Measurements from ENCODE around the gene CDHR3.
"Not testable (repeated sequence)": the region's sequence is repeated elsewhere in the genome, so short reads cannot be mapped to it uniquely, and the experiment has no call there.

Gene CDHR3

GRCh38 chr7:106001196-106001595 lies 38.1 kb downstream of the CDHR3 start:
- no peak for DNase-seq

GRCh38 chr7:106001886-106002285 lies 38.8 kb downstream of the CDHR3 start:
- DNase-seq: no peak

GRCh38 chr7:106003525-106004064 lies 40.5 kb downstream of the CDHR3 start:
- no peak for DNase-seq

- DNase-seq: no peak
These were observed 43.8 kb downstream of the CDHR3 start for GRCh38 chr7:106006906-106007305.

GRCh38 chr7:106007796-106008195 lies 44.7 kb downstream of the CDHR3 start:
- DNase-seq: not testable (repeated sequence)

GRCh38 chr7:106009503-106010226 lies 46.6 kb downstream of the CDHR3 start:
- peak; percentile 80 for DNase-seq

GRCh38 chr7:106010331-106010730 lies 47.3 kb downstream of the CDHR3 start:
- DNase-seq: no peak

- DNase-seq: no peak
These were observed 47.8 kb downstream of the CDHR3 start for GRCh38 chr7:106010866-106011265.

- no peak for DNase-seq
These were observed 49.1 kb downstream of the CDHR3 start for GRCh38 chr7:106012184-106012583.

GRCh38 chr7:106012935-106013439 lies 49.9 kb downstream of the CDHR3 start:
- DNase-seq: no peak

- peak; percentile 72 for DNase-seq
These were observed 52.5 kb downstream of the CDHR3 start for GRCh38 chr7:106015381-106016218.

- DNase-seq: no peak
These were observed 53.3 kb downstream of the CDHR3 start for GRCh38 chr7:106016331-106016730.

- DNase-seq: no peak
These were observed 54.6 kb downstream of the CDHR3 start for GRCh38 chr7:106017657-106018056.

GRCh38 chr7:106018566-106019469 lies 55.8 kb downstream of the CDHR3 start:
- no peak for DNase-seq

- DNase-seq: peak; percentile 70
These were observed 56.4 kb downstream of the CDHR3 start for GRCh38 chr7:106019470-106019820.

GRCh38 chr7:106021151-106022067 lies 58.3 kb downstream of the CDHR3 start:
- DNase-seq: peak; percentile 94

- DNase-seq: peak; percentile 58
These were observed 59.2 kb downstream of the CDHR3 start for GRCh38 chr7:106022193-106022821.

GRCh38 chr7:106023369-106024322 lies 60.6 kb downstream of the CDHR3 start:
- no peak for DNase-seq

GRCh38 chr7:106026101-106026500 lies 63.0 kb downstream of the CDHR3 start:
- DNase-seq: no peak

- DNase-seq: no peak
These were observed 66.4 kb downstream of the CDHR3 start for GRCh38 chr7:106029451-106029850.
